GM06990 (cell line): ENCODE data around the gene ESRRA.
A peak's percentile ranks its signal among the peaks of the same experiment; 100 is the strongest.

Experiments used
- DNase-seq: peaks from one replicate; pipeline ENCODE4 v3.0.0-alpha.2; 2011; ENCODE audit not compliant: insufficient read length; ENCODE audit errors: extremely low read depth
- H3K27me3 ChIP-seq: replicated peaks from 2 replicates; pipeline ENCODE4 v1.6.0; 2011; ENCODE audit warnings: low read length; ENCODE audit not compliant: control insufficient read depth, insufficient read depth
- H3K36me3 ChIP-seq: 2 replicates; pipeline ENCODE4 v1.5.1; 2011; ENCODE audit warnings: low read length; ENCODE audit not compliant: control insufficient read depth, insufficient read depth
- H3K4me3 ChIP-seq: replicated peaks from 2 replicates; pipeline ENCODE4 v1.5.1; 2011; ENCODE audit warnings: low read depth, mild to moderate bottlenecking, control low read depth, low read length
- TF ChIP-seq, protein P1 (sequence below): IDR thresholded peaks from 2 replicates; pipeline ENCODE4 v1.5.1; 2011; ENCODE audit warnings: low read length, control low read depth, mild to moderate bottlenecking, inconsistent platforms; ENCODE audit not compliant: insufficient read depth, poor library complexity, severe bottlenecking

The ESRRA gene

GRCh38 chr11:64268893-64269539, 36.3 kb upstream of the ESRRA start:
- peak overlapping the region; percentile 65 for H3K4me3 ChIP-seq
- peak; percentile 72 for DNase-seq

DNA sequence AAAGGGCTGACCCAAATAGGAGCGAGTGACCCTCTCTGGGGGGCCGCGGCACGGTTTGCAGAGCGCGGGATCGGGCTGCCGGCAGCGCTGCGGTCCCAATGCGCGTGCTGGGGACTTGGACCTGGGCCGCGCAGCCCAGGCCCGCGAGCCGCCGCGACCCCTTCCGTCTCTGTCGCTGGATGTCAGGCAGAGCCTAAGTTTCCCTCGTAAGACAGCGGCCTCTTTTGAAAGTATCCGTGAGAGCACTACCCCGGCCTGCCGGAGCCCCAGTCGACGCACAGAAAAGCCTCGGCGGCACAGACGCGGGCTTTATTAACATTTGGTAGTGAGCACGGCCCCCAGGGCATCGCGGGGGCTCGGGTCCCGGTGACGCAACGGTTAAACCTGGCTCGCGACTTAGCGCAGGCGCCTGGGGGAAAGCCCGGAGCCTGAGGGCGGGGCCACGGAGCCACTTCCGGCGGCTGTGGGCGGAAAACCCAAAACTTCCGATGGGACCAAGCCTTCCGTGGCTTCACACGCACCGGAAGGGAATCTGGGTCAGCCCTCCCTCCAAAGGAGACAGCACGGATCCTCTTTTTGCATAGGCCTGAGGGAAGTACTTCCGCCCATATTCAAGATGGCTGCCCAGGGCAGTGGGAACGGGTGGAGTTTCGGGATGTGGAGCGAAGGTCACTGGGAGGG, 35.6 kb upstream of the ESRRA start:
- peak; percentile 99 for DNase-seq
- Histone ChIP-seq H3K36me3 (peaks cover 2% of the 10 kb centered on the region), H3K4me3 (peak overlapping the region; percentile 65), H3K27me3 (no peaks in the 10 kb centered on the region)
- TF ChIP-seq, protein P1, sequence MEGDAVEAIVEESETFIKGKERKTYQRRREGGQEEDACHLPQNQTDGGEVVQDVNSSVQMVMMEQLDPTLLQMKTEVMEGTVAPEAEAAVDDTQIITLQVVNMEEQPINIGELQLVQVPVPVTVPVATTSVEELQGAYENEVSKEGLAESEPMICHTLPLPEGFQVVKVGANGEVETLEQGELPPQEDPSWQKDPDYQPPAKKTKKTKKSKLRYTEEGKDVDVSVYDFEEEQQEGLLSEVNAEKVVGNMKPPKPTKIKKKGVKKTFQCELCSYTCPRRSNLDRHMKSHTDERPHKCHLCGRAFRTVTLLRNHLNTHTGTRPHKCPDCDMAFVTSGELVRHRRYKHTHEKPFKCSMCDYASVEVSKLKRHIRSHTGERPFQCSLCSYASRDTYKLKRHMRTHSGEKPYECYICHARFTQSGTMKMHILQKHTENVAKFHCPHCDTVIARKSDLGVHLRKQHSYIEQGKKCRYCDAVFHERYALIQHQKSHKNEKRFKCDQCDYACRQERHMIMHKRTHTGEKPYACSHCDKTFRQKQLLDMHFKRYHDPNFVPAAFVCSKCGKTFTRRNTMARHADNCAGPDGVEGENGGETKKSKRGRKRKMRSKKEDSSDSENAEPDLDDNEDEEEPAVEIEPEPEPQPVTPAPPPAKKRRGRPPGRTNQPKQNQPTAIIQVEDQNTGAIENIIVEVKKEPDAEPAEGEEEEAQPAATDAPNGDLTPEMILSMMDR, result no peak

More at GRCh38 chr11:64268893-64269539, 36.3 kb upstream of the ESRRA start:
- TF ChIP-seq, protein P1, result no peak
- no peaks in the 10 kb centered on the region for H3K27me3 ChIP-seq
- peaks cover 2% of the 10 kb centered on the region for H3K36me3 ChIP-seq

GRCh38 chr11:64275031-64275800, 30.1 kb upstream of the ESRRA start:
- no peak overlapping the region for H3K4me3 ChIP-seq
- no peaks in the 10 kb centered on the region for H3K27me3 ChIP-seq
- peak; percentile 0 for DNase-seq
- TF ChIP-seq, protein P1, result no peak
- peaks cover 12% of the 10 kb centered on the region for H3K36me3 ChIP-seq

DNA sequence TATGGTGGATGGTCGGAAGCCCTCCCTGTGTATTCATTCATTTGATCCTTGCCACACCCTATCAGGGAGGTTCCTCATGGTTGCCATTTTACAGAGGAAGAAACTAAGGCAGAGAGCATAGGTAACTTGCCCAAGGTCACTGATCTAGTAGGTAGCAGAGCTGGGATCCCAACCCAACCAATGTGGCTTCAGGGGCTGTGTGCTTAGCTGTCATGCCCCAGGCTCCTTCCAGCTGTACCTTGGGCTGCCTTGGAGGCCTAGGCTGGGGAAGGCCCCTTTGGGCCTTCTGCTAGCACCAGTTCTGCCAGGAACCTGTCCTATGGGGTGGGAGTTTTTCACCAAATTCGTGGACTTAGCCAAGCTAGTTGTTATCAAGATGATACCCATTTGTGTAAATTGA, 29.5 kb upstream of the ESRRA start:
- DNase-seq, result no peak
- H3K36me3 ChIP-seq, result peaks cover 12% of the 10 kb centered on the region
- H3K4me3 ChIP-seq, result no peak overlapping the region
- TF ChIP-seq, protein P1, result no peak
- H3K27me3 ChIP-seq, result no peaks in the 10 kb centered on the region

DNA sequence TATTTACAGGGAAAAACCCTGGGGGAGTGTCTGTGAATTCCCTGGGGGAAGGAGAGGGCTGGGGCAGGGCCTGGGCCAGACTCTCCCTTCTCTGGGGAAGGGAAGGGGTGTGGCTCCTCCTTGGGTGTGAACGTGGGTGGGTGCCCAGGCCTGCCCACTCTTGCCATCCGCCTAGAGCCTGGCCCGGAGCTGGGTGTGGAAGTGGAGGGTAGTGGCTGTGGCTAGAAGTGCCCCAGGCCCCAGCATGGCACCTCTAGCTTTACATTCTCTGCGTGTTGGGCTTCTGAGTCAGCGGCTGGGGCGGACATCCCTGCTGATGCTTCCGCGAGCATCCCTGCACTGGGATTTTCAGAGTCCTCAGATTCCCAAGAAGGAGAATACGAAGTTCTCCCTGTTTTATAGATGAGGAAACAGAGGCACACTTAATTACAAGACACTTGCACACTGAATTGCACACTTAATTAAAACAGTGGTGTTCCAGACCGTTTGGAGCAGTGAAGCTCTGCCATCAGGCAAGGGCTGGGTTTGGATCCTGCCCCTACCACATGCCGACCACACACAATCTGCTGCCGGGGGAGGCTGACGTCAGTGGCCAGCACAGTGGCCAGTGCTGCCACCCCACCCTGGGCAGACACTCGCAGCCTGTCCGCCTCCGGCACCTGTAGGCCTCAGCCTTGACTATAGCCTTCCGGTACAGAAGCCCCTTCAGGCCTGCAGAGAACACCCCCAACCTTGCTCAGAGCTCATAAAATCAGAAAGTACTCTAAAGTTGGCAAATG, 28.5 kb upstream of the ESRRA start:
- TF ChIP-seq, protein P1, result no peak
- peak; percentile 2 for DNase-seq
- no peaks in the 10 kb centered on the region for H3K27me3 ChIP-seq
- H3K36me3 ChIP-seq, result peaks cover 12% of the 10 kb centered on the region
- H3K4me3 ChIP-seq, result no peak overlapping the region
